ENCODE measurements around the gene SCN11A. TPM values are rescaled to one million over a fixed set of nuclear protein-coding genes. Genes with fewer than 3 reads are reported as not detected.

The SCN11A gene
- polyA plus RNA-seq, 1 donor = 1.8 TPM

Other genes with a start within 250 kb of the SCN11A start
- not detected for gene SCN10A, start 235.7 kb downstream of the SCN11A start, polyA plus RNA-seq (ENCODE audit: insufficient read length)
- gene WDR48, start 72 bp upstream of the SCN11A start, polyA plus RNA-seq (ENCODE audit: insufficient read length) = 117 TPM
- 70.2 TPM for gene GORASP1, start 55.7 kb upstream of the SCN11A start, polyA plus RNA-seq (ENCODE audit: insufficient read length)
- gene TTC21A, start 55.7 kb upstream of the SCN11A start, polyA plus RNA-seq (ENCODE audit: insufficient read length) = 16.2 TPM
- gene CSRNP1, start 101.6 kb upstream of the SCN11A start, polyA plus RNA-seq (ENCODE audit: insufficient read length) = 7.8 TPM
- 0.25 TPM for gene XIRP1, start 140.7 kb upstream of the SCN11A start, polyA plus RNA-seq (ENCODE audit: insufficient read length)
- gene CX3CR1, start 228.1 kb upstream of the SCN11A start, polyA plus RNA-seq (ENCODE audit: insufficient read length) = 4.7 TPM

Data from left kidney (tissue), 1 donor.